Thoracic aorta (tissue), 2 donors: Measurements from ENCODE around the gene RAP1GAP2. TPM values are rescaled to one million over a fixed set of nuclear protein-coding genes. Genes with fewer than 3 reads are reported as not detected.

Experiments used
- ATAC-seq: fragments of 150-250 bp; one replicate; pipeline ENCODE4 v1.8.0; 2017; ENCODE audit warnings: low read depth; ENCODE audit not compliant: insufficient number of reproducible peaks, low FRiP score
- DNase-seq: peaks from one replicate; pipeline ENCODE4 v3.0.0-alpha.2; 2020; ENCODE audit warnings: low spot score
- H3K27ac ChIP-seq, 2 donors: fragments of 200-600 bp; sonication (generic); 1 replicate in 1 of 2; 2 replicates in 1 of 2; pipeline ENCODE4 v1.5.1; 2016; ENCODE audit warnings: mild to moderate bottlenecking in 2 of 2, moderate library complexity in 2 of 2
- H3K27me3 ChIP-seq: fragments of 200-600 bp; sonication (generic); replicated peaks from 2 replicates; pipeline ENCODE4 v1.6.0; 2016; ENCODE audit warnings: mild to moderate bottlenecking; ENCODE audit not compliant: insufficient read depth
- H3K36me3 ChIP-seq: fragments of 200-600 bp; sonication (generic); one replicate; pipeline ENCODE4 v1.5.1; 2016
- H3K4me1 ChIP-seq, 2 donors: fragments of 200-600 bp; sonication (generic); 1 replicate in 1 of 2; 2 replicates in 1 of 2; pipeline versions ENCODE4 v1.5.1 to v1.6.0; 2016; ENCODE audit warnings: low read depth in 2 of 2, mild to moderate bottlenecking in 1 of 2; ENCODE audit not compliant: control insufficient read depth in 1 of 2
- H3K4me3 ChIP-seq: fragments of 200-600 bp; sonication (generic); 2 replicates; pipeline ENCODE4 v1.5.1; 2016; ENCODE audit warnings: mild to moderate bottlenecking
- H3K9me3 ChIP-seq: fragments of 200-600 bp; sonication (generic); 2 replicates; pipeline ENCODE4 v1.5.1; 2016
- CTCF ChIP-seq: fragments of 200-600 bp; sonication (generic); IDR thresholded peaks from one replicate; pipeline ENCODE4 v1.5.1; 2019; ENCODE audit warnings: antibody characterized with exemption
- total RNA-seq, 2 donors: library from RNA; depleted of rRNA; stranded (reverse); fragments of >200 nt; gene quantifications; one replicate each; pipeline versions ENCODE4 v1.1.0 to v1.2.3, GENCODE V29; 2016

Gene RAP1GAP2
- total RNA-seq, 2 donors from 2014 or later, result 10.0 to 12.4 TPM

- no peak for TF ChIP-seq CTCF
- peak overlapping the region; percentile 66 for H3K4me3 ChIP-seq
- DNase-seq (no peak), ATAC-seq (peak; percentile 7)
- no peaks in the 10 kb centered on the region for H3K27me3 ChIP-seq
- H3K36me3 ChIP-seq, result no peaks in the 10 kb centered on the region
- H3K27ac ChIP-seq, result peak overlapping the region; percentile 74 to 80
- peaks cover 16 to 21% of the 10 kb centered on the region in 2 donors for H3K4me1 ChIP-seq
- H3K9me3 ChIP-seq, result no peaks in the 10 kb centered on the region
Measured at GRCh38 chr17:3003296-3004149, 207.3 kb downstream of the RAP1GAP2 start.

- H3K4me1 ChIP-seq, result peaks cover 16 to 21% of the 10 kb centered on the region in 2 donors
- H3K27me3 ChIP-seq, result no peaks in the 10 kb centered on the region
- DNase-seq, result peak; percentile 99
- ATAC-seq, result peak; percentile 99
- no peaks in the 10 kb centered on the region for H3K36me3 ChIP-seq
- H3K9me3 ChIP-seq, result no peaks in the 10 kb centered on the region
- peak overlapping the region; percentile 74 to 80 for H3K27ac ChIP-seq
- no peak for TF ChIP-seq CTCF
- peak overlapping the region; percentile 66 for H3K4me3 ChIP-seq
Measured at GRCh38 chr17:3004150-3004801, 208.0 kb downstream of the RAP1GAP2 start.

- Histone ChIP-seq H3K9me3 (no peaks in the 10 kb centered on the region), H3K27me3 (no peaks in the 10 kb centered on the region), H3K4me1 (peaks cover 16 to 21% of the 10 kb centered on the region in 2 donors), H3K4me3 (peak overlapping the region; percentile 66), H3K36me3 (no peaks in the 10 kb centered on the region), H3K27ac (peak overlapping the region; percentile 74 to 80)
- no peak for DNase-seq
- no peak for TF ChIP-seq CTCF
- ATAC-seq, result no peak
Measured at GRCh38 chr17:3004925-3005324, 208.7 kb downstream of the RAP1GAP2 start.

DNA sequence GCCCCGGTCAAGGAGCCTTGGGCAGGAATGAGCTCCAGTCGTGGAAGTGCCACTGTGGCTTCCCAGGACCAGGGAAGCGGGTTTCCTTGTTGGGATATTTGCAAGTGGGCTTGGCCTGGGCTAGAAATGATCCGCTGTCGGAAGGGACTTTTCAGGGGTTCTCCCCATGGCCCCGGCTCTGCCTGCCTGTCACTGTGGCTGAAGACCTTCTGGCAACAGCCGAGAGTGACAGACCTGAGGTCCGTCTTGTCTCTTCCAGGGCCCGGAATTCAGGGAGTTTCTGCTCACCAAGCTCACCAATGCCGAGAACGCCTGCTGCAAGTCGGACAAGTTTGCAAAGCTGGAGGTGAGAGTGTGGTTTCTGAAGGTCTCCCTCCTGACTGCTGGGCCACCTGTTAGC, 209.5 kb downstream of the RAP1GAP2 start:
- TF ChIP-seq CTCF, result no peak
- Histone ChIP-seq H3K27me3 (no peaks in the 10 kb centered on the region), H3K4me1 (peaks cover 16 to 21% of the 10 kb centered on the region in 2 donors), H3K4me3 (no peak overlapping the region), H3K27ac (no peak overlapping the region), H3K9me3 (no peaks in the 10 kb centered on the region), H3K36me3 (no peaks in the 10 kb centered on the region)
- no peak for ATAC-seq
- no peak for DNase-seq

GRCh38 chr17:3006801-3007200, 210.6 kb downstream of the RAP1GAP2 start:
- DNase-seq (no peak), ATAC-seq (no peak)
- Histone ChIP-seq H3K36me3 (no peaks in the 10 kb centered on the region), H3K4me3 (no peak overlapping the region), H3K27ac (no peak overlapping the region), H3K9me3 (no peaks in the 10 kb centered on the region), H3K27me3 (no peaks in the 10 kb centered on the region), H3K4me1 (peaks cover 16 to 21% of the 10 kb centered on the region in 2 donors)
- no peak for TF ChIP-seq CTCF
